Naive thymus-derived CD8-positive, alpha-beta T cell (primary cell): ENCODE data around the gene FMNL1. TPM values are rescaled to one million over a fixed set of nuclear protein-coding genes. Genes with fewer than 3 reads are reported as not detected.
"Not testable (repeated sequence)": the region's sequence is repeated elsewhere in the genome, so short reads cannot be mapped to it uniquely, and the experiment has no call there.

Experiments
- ATAC-seq, 2 donors: fragments of 150-1000 bp; cut with Tn5 transposase in 1 of 2; sonication (Bioruptor Pico), chemical (Tn5 transposase) in 1 of 2; 1 replicate in 1 of 2; 2 replicates in 1 of 2; pipeline ENCODE4 v1.10.0; 2021; ENCODE audit warnings: mild to moderate bottlenecking in 2 of 2, moderate library complexity in 2 of 2
- POLR2A ChIA-PET: fragments of 350-600 bp; sonication (Branson Sonifier 250); formaldehyde crosslinking; loops from one replicate; lab custom pipeline; 2021; ENCODE audit warnings: antibody characterized with exemption; lab: Charles Lee
- DNase-seq, 10 donors: peaks; one replicate each; pipeline versions ENCODE4 v3.0.0 to v3.0.0-alpha.2; 2020 to 2022
- H3K27ac Mint-ChIP-seq, 10 donors: one replicate each; pipeline ENCODE4 v1.8.0; 2020 to 2022; ENCODE audit warnings: mild to moderate bottlenecking in 10 of 10, mixed read lengths in 10 of 10, moderate library complexity in 4 of 10, inconsistent platforms in 1 of 10
- H3K27me3 Mint-ChIP-seq, 5 donors: one replicate each; pipeline ENCODE4 v1.8.0; 2021 to 2022; ENCODE audit warnings: mixed read lengths in 5 of 5
- H3K36me3 Mint-ChIP-seq, 3 donors: one replicate each; pipeline ENCODE4 v1.8.0; 2020 to 2022; ENCODE audit warnings: mixed read lengths in 3 of 3, mild to moderate bottlenecking in 2 of 3, inconsistent platforms in 1 of 3
- H3K4me1 Mint-ChIP-seq, 4 donors: one replicate each; pipeline ENCODE4 v1.8.0; 2021 to 2022; ENCODE audit warnings: mixed read lengths in 4 of 4
- H3K4me3 Mint-ChIP-seq, 10 donors: one replicate each; pipeline ENCODE4 v1.8.0; 2020 to 2022; ENCODE audit warnings: mild to moderate bottlenecking in 10 of 10, mixed read lengths in 10 of 10, moderate library complexity in 6 of 10, inconsistent platforms in 1 of 10
- H3K9me3 Mint-ChIP-seq, 9 donors: one replicate each; pipeline ENCODE4 v1.8.0; 2020 to 2022; ENCODE audit warnings: mixed read lengths in 9 of 9, mild to moderate bottlenecking in 3 of 9, inconsistent platforms in 1 of 9, moderate library complexity in 1 of 9
- polyA plus RNA-seq, 3 donors: library from polyadenylated mRNA; unstranded; fragments of 300-500 nt; fragmentation: Illumina TruSeq; gene quantifications; one replicate each; pipeline ENCODE4 v1.2.3, GENCODE V29; 2021
- total RNA-seq, 8 experiments: library from RNA in 2 of 8; stranded (reverse) in 2 of 8; gene quantifications; one replicate each; pipeline ENCODE4 v1.2.3 and lab custom pipeline; 2021 to 2026

The FMNL1 gene
- total and polyA plus RNA-seq, 5 experiments from 2014 or later = 18.0 to 394 (median 35.5) TPM

GRCh38 chr17:45195424-45195823 is 26.3 kb upstream of the FMNL1 start:
- no peak for DNase-seq
- POLR2A ChIA-PET = interaction anchor here (0.6 to 5.8 kb wide), 6 partner anchors 23 to 60 kb away, joined by 3 to 78 read pairs (median 8); partner anchors contain the start of genes ACBD4, HEXIM1 and HEXIM2
- H3K27ac Mint-ChIP-seq = no peak overlapping the region
- no peaks in the 10 kb centered on the region for H3K27me3 Mint-ChIP-seq
- no peaks in the 10 kb centered on the region for H3K36me3 Mint-ChIP-seq
- no peaks in the 10 kb centered on the region for H3K9me3 Mint-ChIP-seq
- H3K4me1 Mint-ChIP-seq = peaks cover 2 to 9% (median 5%) of the 10 kb centered on the region in 4 donors
- no peak for ATAC-seq
- H3K4me3 Mint-ChIP-seq = no peak overlapping the region

GRCh38 chr17:45197108-45197507 is 24.6 kb upstream of the FMNL1 start:
- Mint-ChIP-seq H3K27ac (peak overlapping the region in 2 of 10 donors; percentile 32 to 74), H3K27me3 (no peaks in the 10 kb centered on the region), H3K4me3 (no peak overlapping the region), H3K4me1 (peaks cover 2 to 9% (median 5%) of the 10 kb centered on the region in 4 donors), H3K9me3 (no peaks in the 10 kb centered on the region), H3K36me3 (no peaks in the 10 kb centered on the region)
- ATAC-seq = no peak
- DNase-seq = no peak
- POLR2A ChIA-PET = interaction anchor here (1.2 to 5.8 kb wide), 8 partner anchors 24 to 136 kb away, joined by 3 to 78 read pairs (median 12); partner anchors contain the start of genes ACBD4, HEXIM1, HEXIM2 and NMT1

- Mint-ChIP-seq H3K4me3 (no peak overlapping the region), H3K27me3 (no peaks in the 10 kb centered on the region), H3K9me3 (no peaks in the 10 kb centered on the region), H3K36me3 (no peaks in the 10 kb centered on the region), H3K27ac (no peak overlapping the region), H3K4me1 (peaks cover 2 to 9% (median 5%) of the 10 kb centered on the region in 4 donors)
- peak; percentile 72 to 92 (median 84) for DNase-seq
- POLR2A ChIA-PET = interaction anchor here (0.6 to 5.8 kb wide), 9 partner anchors 25 to 311 kb away, joined by 3 to 78 read pairs (median 10); partner anchors contain the start of genes ACBD4, HEXIM1, HEXIM2 and NMT1
- ATAC-seq = peak; percentile 99 to 100
Measured at GRCh38 chr17:45197555-45198334, 23.9 kb upstream of the FMNL1 start.

GRCh38 chr17:45200701-45201100 is 21.0 kb upstream of the FMNL1 start:
- Mint-ChIP-seq H3K36me3 (no peaks in the 10 kb centered on the region), H3K27ac (no peak overlapping the region), H3K27me3 (no peaks in the 10 kb centered on the region), H3K9me3 (no peaks in the 10 kb centered on the region), H3K4me1 (peaks cover 2 to 9% (median 5%) of the 10 kb centered on the region in 4 donors), H3K4me3 (no peak overlapping the region)
- ATAC-seq = no peak
- POLR2A ChIA-PET = interaction anchor here (0.7 to 2.5 kb wide), 4 partner anchors 45 to 68 kb away, joined by 3 to 9 read pairs (median 6); partner anchors contain the start of genes ACBD4 and HEXIM1
- DNase-seq = no peak

- no peaks in the 10 kb centered on the region for H3K9me3 Mint-ChIP-seq
- no peak for DNase-seq
- H3K27ac Mint-ChIP-seq = peak overlapping the region in 1 of 10 donors; percentile 29
- no peak for ATAC-seq
- H3K4me1 Mint-ChIP-seq = peaks cover 2 to 9% (median 5%) of the 10 kb centered on the region in 4 donors
- H3K4me3 Mint-ChIP-seq = no peak overlapping the region
- H3K27me3 Mint-ChIP-seq = no peaks in the 10 kb centered on the region
- H3K36me3 Mint-ChIP-seq = peaks cover 0 to 2% (median 0%) of the 10 kb centered on the region in 3 donors
- POLR2A ChIA-PET = interaction anchor here (2.5 kb wide), 1 partner anchor 53 kb away, joined by 9 read pairs; the partner anchor contains the start of gene HEXIM1
Measured at GRCh38 chr17:45201457-45201856, 20.2 kb upstream of the FMNL1 start.

- not testable (repeated sequence) for H3K4me3 Mint-ChIP-seq, H3K4me1 Mint-ChIP-seq, H3K27ac Mint-ChIP-seq, H3K36me3 Mint-ChIP-seq, ATAC-seq, DNase-seq, H3K27me3 Mint-ChIP-seq, H3K9me3 Mint-ChIP-seq
- POLR2A ChIA-PET = interaction anchor here (0.7 to 2.5 kb wide), 3 partner anchors 40 to 872 kb away, joined by 4 to 9 read pairs (median 4); partner anchors contain the start of gene HEXIM1
Measured at GRCh38 chr17:45201880-45202279, 19.8 kb upstream of the FMNL1 start.

- no peaks in the 10 kb centered on the region for H3K27me3 Mint-ChIP-seq
- peak overlapping the region; percentile 89 to 96 (median 92) for H3K4me3 Mint-ChIP-seq
- POLR2A ChIA-PET = interaction anchor here (0.6 to 36.4 kb wide), 17 partner anchors 30 to 444 kb away, joined by 3 to 1514 read pairs (median 5); partner anchors contain the start of genes ACBD4, HEXIM1, HEXIM2 and MAP3K14
- DNase-seq (peak; percentile 70 to 95 (median 85)), ATAC-seq (peak; percentile 20 to 28)
- H3K27ac Mint-ChIP-seq = peak overlapping the region; percentile 74 to 96 (median 87)
- H3K9me3 Mint-ChIP-seq = no peaks in the 10 kb centered on the region
- H3K4me1 Mint-ChIP-seq = peaks cover 24 to 55% (median 41%) of the 10 kb centered on the region in 4 donors
- peaks cover 0 to 53% (median 4%) of the 10 kb centered on the region in 3 donors for H3K36me3 Mint-ChIP-seq
Measured at GRCh38 chr17:45218895-45219661, 2.6 kb upstream of the FMNL1 start.

GRCh38 chr17:45220079-45220478 is 1.6 kb upstream of the FMNL1 start:
- Mint-ChIP-seq H3K4me1 (peaks cover 25 to 60% (median 43%) of the 10 kb centered on the region in 4 donors), H3K9me3 (no peaks in the 10 kb centered on the region), H3K27ac (peak overlapping the region; percentile 74 to 96 (median 87)), H3K36me3 (peaks cover 0 to 44% (median 4%) of the 10 kb centered on the region in 3 donors), H3K27me3 (no peaks in the 10 kb centered on the region), H3K4me3 (peak overlapping the region; percentile 89 to 96 (median 92))
- DNase-seq = peak in 1 of 10 donors; percentile 16
- POLR2A ChIA-PET = interaction anchor here (0.5 to 36.4 kb wide), 12 partner anchors 29 to 208 kb away, joined by 3 to 1514 read pairs (median 6); partner anchors contain the start of genes HEXIM1, HEXIM2, MAP3K14 and SPATA32
- ATAC-seq = no peak

GRCh38 chr17:45222014-45222288 is 266 bp downstream of the FMNL1 start:
- DNase-seq = peak in 1 of 10 donors; percentile 33
- no peaks in the 10 kb centered on the region for H3K27me3 Mint-ChIP-seq
- H3K4me1 Mint-ChIP-seq = peaks cover 41 to 71% (median 50%) of the 10 kb centered on the region in 4 donors
- no peak for ATAC-seq
- peaks cover 0 to 29% (median 4%) of the 10 kb centered on the region in 3 donors for H3K36me3 Mint-ChIP-seq
- H3K27ac Mint-ChIP-seq = peak overlapping the region in 3 of 10 donors; percentile 100
- H3K4me3 Mint-ChIP-seq = peak overlapping the region in 2 of 10 donors; percentile 96 to 100
- POLR2A ChIA-PET = interaction anchor here (0.6 to 36.4 kb wide), 9 partner anchors 27 to 190 kb away, joined by 3 to 1514 read pairs (median 9); partner anchors contain the start of genes DCAKD, HEXIM1, HEXIM2 and MAP3K14
- H3K9me3 Mint-ChIP-seq = no peaks in the 10 kb centered on the region

- ATAC-seq (peak in 1 of 2 donors; percentile 4), DNase-seq (peak in 7 of 10 donors; percentile 42 to 74 (median 58))
- POLR2A ChIA-PET = interaction anchor here (0.6 to 36.4 kb wide), 9 partner anchors 26 to 190 kb away, joined by 3 to 1514 read pairs (median 9); partner anchors contain the start of genes DCAKD, HEXIM1, HEXIM2 and MAP3K14
- peak overlapping the region; percentile 95 to 100 (median 98) for H3K4me3 Mint-ChIP-seq
- peak overlapping the region; percentile 98 to 100 (median 100) for H3K27ac Mint-ChIP-seq
- no peaks in the 10 kb centered on the region for H3K9me3 Mint-ChIP-seq
- peaks cover 41 to 73% (median 54%) of the 10 kb centered on the region in 4 donors for H3K4me1 Mint-ChIP-seq
- H3K27me3 Mint-ChIP-seq = no peaks in the 10 kb centered on the region
- peaks cover 0 to 25% (median 4%) of the 10 kb centered on the region in 3 donors for H3K36me3 Mint-ChIP-seq
Measured at GRCh38 chr17:45222289-45222995, 757 bp downstream of the FMNL1 start.

- DNase-seq (no peak), ATAC-seq (no peak)
- Mint-ChIP-seq H3K27ac (peak overlapping the region; percentile 98 to 100 (median 100)), H3K9me3 (no peaks in the 10 kb centered on the region), H3K36me3 (peaks cover 0 to 20% (median 4%) of the 10 kb centered on the region in 3 donors), H3K27me3 (no peaks in the 10 kb centered on the region), H3K4me1 (peaks cover 42 to 76% (median 58%) of the 10 kb centered on the region in 4 donors), H3K4me3 (peak overlapping the region; percentile 95 to 100 (median 98))
- POLR2A ChIA-PET = interaction anchor here (2.3 to 36.4 kb wide), 5 partner anchors 26 to 162 kb away, joined by 7 to 1514 read pairs (median 115); partner anchors contain the start of genes ACBD4, HEXIM1, MAP3K14 and SPATA32
Measured at GRCh38 chr17:45222996-45223538, 1.4 kb downstream of the FMNL1 start.
